Measurements from ENCODE around the gene MCRS1. TPM values are rescaled to one million over a fixed set of nuclear protein-coding genes. Genes with fewer than 3 reads are reported as not detected.

The MCRS1 gene
- total RNA-seq, 1 donor from 2014 or later, result 50.0 TPM

- TF ChIP-seq CTCF (IDR thresholded peaks at IDR 0.05), result no peak
- intact Hi-C loops (cut with DNase I), result no loop called here
- no peaks in the 10 kb centered on the region for H3K9me3 ChIP-seq
- DNase-seq (no peak), ATAC-seq (no peak)
- no peak overlapping the region for H3K27ac ChIP-seq
- no peaks in the 10 kb centered on the region for H3K27me3 ChIP-seq (ENCODE audit: low read depth)
- no peak overlapping the region for H3K4me3 ChIP-seq
- peaks cover 48% of the 10 kb centered on the region for H3K36me3 ChIP-seq
- H3K4me1 ChIP-seq, result peaks cover 22% of the 10 kb centered on the region
Measured at GRCh38 chr12:49565406-49566265, 2.3 kb downstream of the MCRS1 start.

- H3K27ac ChIP-seq, result no peak overlapping the region
- TF ChIP-seq CTCF (IDR thresholded peaks at IDR 0.05), result no peak
- H3K4me1 ChIP-seq, result peaks cover 22% of the 10 kb centered on the region
- no peak for DNase-seq
- no peak overlapping the region for H3K4me3 ChIP-seq
- H3K27me3 ChIP-seq (ENCODE audit: low read depth), result no peaks in the 10 kb centered on the region
- intact Hi-C loops (cut with DNase I), result no loop called here
- H3K36me3 ChIP-seq, result peaks cover 56% of the 10 kb centered on the region
- no peaks in the 10 kb centered on the region for H3K9me3 ChIP-seq
- ATAC-seq, result no peak
Measured at GRCh38 chr12:49564686-49565405, 3.1 kb downstream of the MCRS1 start.

- no peak for DNase-seq
- H3K27ac ChIP-seq, result no peak overlapping the region
- H3K27me3 ChIP-seq (ENCODE audit: low read depth), result no peaks in the 10 kb centered on the region
- peaks cover 20% of the 10 kb centered on the region for H3K4me1 ChIP-seq
- H3K9me3 ChIP-seq, result no peaks in the 10 kb centered on the region
- peaks cover 63% of the 10 kb centered on the region for H3K36me3 ChIP-seq
- no peak for ATAC-seq
- intact Hi-C loops (cut with DNase I), result no loop called here
- no peak overlapping the region for H3K4me3 ChIP-seq
- no peak for TF ChIP-seq CTCF (IDR thresholded peaks at IDR 0.05)
Measured at GRCh38 chr12:49563951-49564685, 3.8 kb downstream of the MCRS1 start.

- no peak for TF ChIP-seq CTCF (IDR thresholded peaks at IDR 0.05)
- no peaks in the 10 kb centered on the region for H3K27me3 ChIP-seq (ENCODE audit: low read depth)
- DNase-seq, result no peak
- intact Hi-C loops (cut with DNase I), result no loop called here
- no peak overlapping the region for H3K4me3 ChIP-seq
- peaks cover 76% of the 10 kb centered on the region for H3K36me3 ChIP-seq
- H3K4me1 ChIP-seq, result peaks cover 15% of the 10 kb centered on the region
- no peaks in the 10 kb centered on the region for H3K9me3 ChIP-seq
- H3K27ac ChIP-seq, result no peak overlapping the region
- ATAC-seq, result no peak
Measured at GRCh38 chr12:49562831-49563230, 5.1 kb downstream of the MCRS1 start.

- Histone ChIP-seq H3K27ac (no peak overlapping the region), H3K4me1 (peaks cover 11% of the 10 kb centered on the region), H3K36me3 (peaks cover 82% of the 10 kb centered on the region), H3K4me3 (no peak overlapping the region), H3K27me3 (ENCODE audit: low read depth) (no peaks in the 10 kb centered on the region), H3K9me3 (no peaks in the 10 kb centered on the region)
- no peak for DNase-seq
- ATAC-seq, result no peak
- intact Hi-C loops (cut with DNase I), result no loop called here
- TF ChIP-seq CTCF (IDR thresholded peaks at IDR 0.05), result no peak
Measured at GRCh38 chr12:49562233-49562632, 5.7 kb downstream of the MCRS1 start.
